Measurements from ENCODE around the gene EXOSC5.

The EXOSC5 gene

GRCh38 chr19:41395355-41395754 lies 1.8 kb downstream of the EXOSC5 start:
- peak overlapping the region; percentile 84; the same call in 1 of the 2 replicates for H3K4me3 ChIP-seq (ENCODE audit: low read length)
- no peak overlapping the region for H3K27ac ChIP-seq (ENCODE audit: low read length)
- peaks cover 24% of the 10 kb centered on the region for H3K36me3 ChIP-seq (replicated peaks; ENCODE audit: low read depth, low read length)
- H3K9ac ChIP-seq (ENCODE audit: low read length), result no peak overlapping the region; the same call in 1 of the 2 replicates
- H4K20me1 ChIP-seq (ENCODE audit: insufficient read depth, low read length), result no peaks in the 10 kb centered on the region
- H3K4me2 ChIP-seq (ENCODE audit: low read length), result peak overlapping the region; percentile 80; the same call in 1 of the 2 replicates
- no peak overlapping the region for H2AFZ ChIP-seq (ENCODE audit: low read depth, low read length)
- no peaks in the 10 kb centered on the region for H3K9me3 ChIP-seq (ENCODE audit: insufficient read depth, low read length)
- peaks cover 26% of the 10 kb centered on the region for H3K4me1 ChIP-seq (ENCODE audit: low read length)
- no peak for TF ChIP-seq CTCF (IDR thresholded peaks at IDR 0.05; ENCODE audit: low read depth, low read length)
- no peak for TF ChIP-seq EZH2phosphoT487 (IDR thresholded peaks at IDR 0.05; ENCODE audit: low read depth)
- H3K27me3 ChIP-seq (ENCODE audit: low read depth, low read length), result no peaks in the 10 kb centered on the region
- H3K79me2 ChIP-seq (ENCODE audit: low read length), result peaks cover 58% of the 10 kb centered on the region

- Histone ChIP-seq H2AFZ (ENCODE audit: low read depth, low read length) (no peak overlapping the region), H3K4me3 (ENCODE audit: low read length) (no peak overlapping the region), H3K27ac (ENCODE audit: low read length) (no peak overlapping the region), H3K36me3 (replicated peaks; ENCODE audit: low read depth, low read length) (peaks cover 34% of the 10 kb centered on the region), H3K9me3 (ENCODE audit: insufficient read depth, low read length) (no peaks in the 10 kb centered on the region), H3K79me2 (ENCODE audit: low read length) (peaks cover 41% of the 10 kb centered on the region), H3K9ac (ENCODE audit: low read length) (no peak overlapping the region), H3K4me1 (ENCODE audit: low read length) (peaks cover 16% of the 10 kb centered on the region), H4K20me1 (ENCODE audit: insufficient read depth, low read length) (no peaks in the 10 kb centered on the region), H3K27me3 (ENCODE audit: low read depth, low read length) (no peaks in the 10 kb centered on the region), H3K4me2 (ENCODE audit: low read length) (no peak overlapping the region)
- no peak for TF ChIP-seq CTCF (IDR thresholded peaks at IDR 0.05; ENCODE audit: low read depth, low read length)
- no peak for TF ChIP-seq EZH2phosphoT487 (IDR thresholded peaks at IDR 0.05; ENCODE audit: low read depth)
Observed at GRCh38 chr19:41392775-41393174, 4.4 kb downstream of the EXOSC5 start.

- no peaks in the 10 kb centered on the region for H3K9me3 ChIP-seq (ENCODE audit: insufficient read depth, low read length)
- no peak overlapping the region for H2AFZ ChIP-seq (ENCODE audit: low read depth, low read length)
- no peak overlapping the region for H3K27ac ChIP-seq (ENCODE audit: low read length)
- no peak overlapping the region for H3K4me2 ChIP-seq (ENCODE audit: low read length)
- H3K79me2 ChIP-seq (ENCODE audit: low read length), result peaks cover 34% of the 10 kb centered on the region
- H3K9ac ChIP-seq (ENCODE audit: low read length), result no peak overlapping the region
- peaks cover 16% of the 10 kb centered on the region for H3K4me1 ChIP-seq (ENCODE audit: low read length)
- TF ChIP-seq CTCF (IDR thresholded peaks at IDR 0.05; ENCODE audit: low read depth, low read length) (no peak), EZH2phosphoT487 (IDR thresholded peaks at IDR 0.05; ENCODE audit: low read depth) (no peak)
- H4K20me1 ChIP-seq (ENCODE audit: insufficient read depth, low read length), result no peaks in the 10 kb centered on the region
- peaks cover 42% of the 10 kb centered on the region for H3K36me3 ChIP-seq (replicated peaks; ENCODE audit: low read depth, low read length)
- no peaks in the 10 kb centered on the region for H3K27me3 ChIP-seq (ENCODE audit: low read depth, low read length)
- no peak overlapping the region for H3K4me3 ChIP-seq (ENCODE audit: low read length)
Observed at GRCh38 chr19:41391618-41392017, 5.5 kb downstream of the EXOSC5 start.

GRCh38 chr19:41386442-41386841 lies 10.7 kb downstream of the EXOSC5 start:
- TF ChIP-seq EZH2phosphoT487 (IDR thresholded peaks at IDR 0.05; ENCODE audit: low read depth) (no peak), CTCF (IDR thresholded peaks at IDR 0.05; ENCODE audit: low read depth, low read length) (no peak)
- Histone ChIP-seq H3K4me1 (ENCODE audit: low read length) (no peaks in the 10 kb centered on the region), H4K20me1 (ENCODE audit: insufficient read depth, low read length) (no peaks in the 10 kb centered on the region), H2AFZ (ENCODE audit: low read depth, low read length) (no peak overlapping the region), H3K4me3 (ENCODE audit: low read length) (no peak overlapping the region), H3K27ac (ENCODE audit: low read length) (no peak overlapping the region), H3K27me3 (ENCODE audit: low read depth, low read length) (no peaks in the 10 kb centered on the region), H3K79me2 (ENCODE audit: low read length) (no peaks in the 10 kb centered on the region), H3K9me3 (ENCODE audit: insufficient read depth, low read length) (no peaks in the 10 kb centered on the region), H3K9ac (ENCODE audit: low read length) (no peak overlapping the region), H3K36me3 (replicated peaks; ENCODE audit: low read depth, low read length) (peaks cover 42% of the 10 kb centered on the region), H3K4me2 (ENCODE audit: low read length) (no peak overlapping the region)
